Transverse colon (tissue), 4 donors: ENCODE results near the gene NLGN1. TPM values are rescaled to one million over a fixed set of nuclear protein-coding genes. Genes with fewer than 3 reads are reported as not detected.

Source experiments
- DNase-seq: peaks from one replicate; pipeline ENCODE4 v3.0.0-alpha.2; 2019
- H3K27ac ChIP-seq, 4 donors: fragments of 200-600 bp; sonication (generic); 2 replicates each; pipeline ENCODE4 v1.5.1; 2016 to 2018; ENCODE audit warnings: inconsistent platforms in 4 of 4
- H3K27me3 ChIP-seq: fragments of 200-600 bp; sonication (generic); 2 replicates; pipeline ENCODE4 v1.5.1; 2017; ENCODE audit warnings: inconsistent platforms
- H3K36me3 ChIP-seq, 4 donors: fragments of 200-600 bp; sonication (generic); 2 replicates each; pipeline ENCODE4 v1.5.1; 2017 to 2019; ENCODE audit warnings: inconsistent platforms in 4 of 4
- H3K4me1 ChIP-seq, 4 donors: fragments of 200-600 bp; sonication (generic); 2 replicates each; pipeline ENCODE4 v1.5.1; 2017 to 2020; ENCODE audit warnings: inconsistent platforms in 4 of 4
- H3K4me3 ChIP-seq, 4 donors: fragments of 200-600 bp; sonication (generic); 1 replicate in 1 of 4; 2 replicates in 3 of 4; pipeline versions ENCODE4 v1.5.1 to v1.6.1; 2017 to 2019; ENCODE audit warnings: inconsistent platforms in 4 of 4
- H3K9me3 ChIP-seq, 2 donors: fragments of 200-600 bp; sonication (generic); 2 replicates each; pipeline ENCODE4 v1.5.1; 2017 to 2019; ENCODE audit warnings: inconsistent platforms in 2 of 2
- CTCF ChIP-seq, 5 experiments: fragments of 200-600 bp in 3 of 5; fragments of 450-650 bp in 2 of 5; sonication (generic) in 3 of 5; IDR thresholded peaks; 1 replicate in 2 of 5; 2 replicates in 3 of 5; pipeline ENCODE4 v1.5.1; 2016 to 2017; ENCODE audit warnings: antibody characterized with exemption in 5 of 5, inconsistent platforms in 3 of 5, mild to moderate bottlenecking in 2 of 5, moderate library complexity in 1 of 5
- EP300 ChIP-seq: sonication (generic); formaldehyde crosslinking; IDR thresholded peaks from one replicate; pipeline ENCODE4 v1.6.1; 2017; ENCODE audit warnings: antibody characterized with exemption, low read depth
- POLR2A ChIP-seq: fragments of 450-650 bp; IDR thresholded peaks from one replicate; pipeline ENCODE4 v1.6.1; 2016; ENCODE audit warnings: antibody characterized with exemption, mild to moderate bottlenecking, moderate library complexity
- POLR2AphosphoS5 ChIP-seq, 3 donors: sonication (generic); formaldehyde crosslinking; IDR thresholded peaks; one replicate each; pipeline ENCODE4 v1.6.1; 2016; ENCODE audit warnings: antibody characterized with exemption in 3 of 3
- WGBS, 2 donors: methylation state at CpG; one replicate each; pipeline ENCODE4 v1.1.5; 2018; ENCODE audit warnings: low coverage in 1 of 2; 5-methylcytosine and 5-hydroxymethylcytosine counted together
- in situ Hi-C, 4 donors: fragments of 200-750 bp; cut with MboI; loops; one replicate each; pipeline versions ENCODE4 v1.15.0 to v1.15.1; 2017; ENCODE audit warnings: low sequenced_read_pairs in 3 of 4, low pct_ligation_motif_present in 1 of 4, low pct_unique_long_range_greater_than_20kb in 1 of 4
- intact Hi-C: fragments of 100-400 bp; cut with DNase I; formaldehyde crosslinking; loops from one replicate; pipeline ENCODE4 v1.15.1; 2023; ENCODE audit warnings: low total_unique reads
- total RNA-seq, 4 donors: library from RNA; depleted of rRNA; stranded (reverse); fragments of >200 nt; gene quantifications; one replicate each; pipeline ENCODE4 v1.1.0, GENCODE V29; 2016

Gene NLGN1
- total RNA-seq, 4 donors from 2014 or later: 0.40 to 5.2 (median 1.9) TPM; not detected in 1

GRCh38 chr3:173857154-173857553 lies 459.6 kb downstream of the NLGN1 start:
- H3K27ac ChIP-seq: no peak overlapping the region
- intact Hi-C loops: no loop called here
- DNase-seq: no peak
- H3K9me3 ChIP-seq: no peaks in the 10 kb centered on the region
- no peak overlapping the region for H3K4me3 ChIP-seq
- in situ Hi-C loops: no loop called here
- no peak for TF ChIP-seq POLR2A
- TF ChIP-seq EP300: no peak
- TF ChIP-seq CTCF (IDR thresholded peaks at IDR 0.05): no peak
- no peak for TF ChIP-seq POLR2AphosphoS5 (IDR thresholded peaks at IDR 0.05)
- no peaks in the 10 kb centered on the region for H3K27me3 ChIP-seq
- no peaks in the 10 kb centered on the region for H3K36me3 ChIP-seq
- 46% methylated on average over 1 of the region's 1 CpG; no CpG with 5 or more reads in 1 of the 2 donors for WGBS, 2 donors
- H3K4me1 ChIP-seq: no peaks in the 10 kb centered on the region

- Histone ChIP-seq H3K36me3 (no peaks in the 10 kb centered on the region), H3K27me3 (no peaks in the 10 kb centered on the region), H3K4me3 (no peak overlapping the region), H3K27ac (no peak overlapping the region), H3K4me1 (no peaks in the 10 kb centered on the region), H3K9me3 (no peaks in the 10 kb centered on the region)
- TF ChIP-seq POLR2A: no peak
- no peak for TF ChIP-seq CTCF (IDR thresholded peaks at IDR 0.05)
- no peak for TF ChIP-seq POLR2AphosphoS5 (IDR thresholded peaks at IDR 0.05)
- WGBS, 2 donors: 76 to 80% methylated on average over 1 of the region's 1 CpG
- in situ Hi-C loops: no loop called here
- intact Hi-C loops: no loop called here
- DNase-seq: no peak
Observed at GRCh38 chr3:173862701-173863100, 465.2 kb downstream of the NLGN1 start.

- DNase-seq: no peak
- Histone ChIP-seq H3K27ac (no peak overlapping the region), H3K36me3 (no peaks in the 10 kb centered on the region), H3K4me1 (no peaks in the 10 kb centered on the region), H3K27me3 (no peaks in the 10 kb centered on the region), H3K9me3 (no peaks in the 10 kb centered on the region), H3K4me3 (no peak overlapping the region)
- TF ChIP-seq POLR2AphosphoS5 (IDR thresholded peaks at IDR 0.05) (no peak), POLR2A (no peak), EP300 (no peak), CTCF (IDR thresholded peaks at IDR 0.05) (no peak)
- in situ Hi-C loops: no loop called here
- 76 to 81% methylated on average over 2 of the region's 2 CpGs for WGBS, 2 donors
- intact Hi-C loops: no loop called here
Observed at GRCh38 chr3:173863551-173863950, 466.0 kb downstream of the NLGN1 start.

- no peak for DNase-seq
- no peaks in the 10 kb centered on the region for H3K9me3 ChIP-seq
- no peaks in the 10 kb centered on the region for H3K27me3 ChIP-seq
- H3K27ac ChIP-seq: no peak overlapping the region
- H3K4me1 ChIP-seq: no peaks in the 10 kb centered on the region
- TF ChIP-seq POLR2A (no peak), POLR2AphosphoS5 (IDR thresholded peaks at IDR 0.05) (no peak), EP300 (no peak), CTCF (IDR thresholded peaks at IDR 0.05) (no peak)
- H3K36me3 ChIP-seq: no peaks in the 10 kb centered on the region
- in situ Hi-C loops: no loop called here
- H3K4me3 ChIP-seq: no peak overlapping the region
- WGBS, 2 donors: 57 to 65% methylated on average over 7 of the region's 7 CpGs
- intact Hi-C loops: no loop called here
Observed at GRCh38 chr3:173865900-173866498, 468.5 kb downstream of the NLGN1 start.
